Activated naive CD8-positive, alpha-beta T cell treated with anti-CD3 and anti-CD28 coated beads, Interleukin-2, amount 50 U/mL, for 24 hours (primary cell): ENCODE measurements around the gene CYP20A1.
"Not testable (repeated sequence)": the region's sequence is repeated elsewhere in the genome, so short reads cannot be mapped to it uniquely, and the experiment has no call there.

Source experiments
- ATAC-seq: fragments of 150-1000 bp; cut with Tn5 transposase; one replicate; pipeline ENCODE4 v1.10.0; 2021
- DNase-seq: peaks from one replicate; pipeline ENCODE4 v3.0.0; 2021
- H3K27ac Mint-ChIP-seq: one replicate; pipeline ENCODE4 v1.8.0; 2021; ENCODE audit warnings: mild to moderate bottlenecking, mixed read lengths
- H3K27me3 Mint-ChIP-seq: one replicate; pipeline ENCODE4 v1.8.0; 2021; ENCODE audit warnings: mixed read lengths
- H3K36me3 Mint-ChIP-seq: one replicate; pipeline ENCODE4 v1.8.0; 2021; ENCODE audit warnings: low read depth, mixed read lengths
- H3K4me1 Mint-ChIP-seq: one replicate; pipeline ENCODE4 v1.8.0; 2021; ENCODE audit warnings: mixed read lengths
- H3K4me3 Mint-ChIP-seq: one replicate; pipeline ENCODE4 v1.8.0; 2021; ENCODE audit warnings: mild to moderate bottlenecking, moderate library complexity, mixed read lengths
- H3K9me3 Mint-ChIP-seq: one replicate; pipeline ENCODE4 v1.8.0; 2021; ENCODE audit warnings: mixed read lengths

CYP20A1 gene

GRCh38 chr2:203238704-203239526 is at the start of gene CYP20A1:
CYP20A1 (plus strand) TSS chr2:203239018; CDS start chr2:203239063, 45 bp downstream.
- no peaks in the 10 kb centered on the region for H3K9me3 Mint-ChIP-seq
- peaks cover 1% of the 10 kb centered on the region for H3K27me3 Mint-ChIP-seq
- peaks cover 35% of the 10 kb centered on the region for H3K4me1 Mint-ChIP-seq
- peak within 1 kb of the TSS; percentile 100 for H3K4me3 Mint-ChIP-seq
- H3K27ac Mint-ChIP-seq, result peak within 1 kb of the TSS; percentile 100
- peaks cover 21% of the 10 kb centered on the region for H3K36me3 Mint-ChIP-seq
- ATAC-seq, result peak; percentile 91
- peak; percentile 97 for DNase-seq

DNA sequence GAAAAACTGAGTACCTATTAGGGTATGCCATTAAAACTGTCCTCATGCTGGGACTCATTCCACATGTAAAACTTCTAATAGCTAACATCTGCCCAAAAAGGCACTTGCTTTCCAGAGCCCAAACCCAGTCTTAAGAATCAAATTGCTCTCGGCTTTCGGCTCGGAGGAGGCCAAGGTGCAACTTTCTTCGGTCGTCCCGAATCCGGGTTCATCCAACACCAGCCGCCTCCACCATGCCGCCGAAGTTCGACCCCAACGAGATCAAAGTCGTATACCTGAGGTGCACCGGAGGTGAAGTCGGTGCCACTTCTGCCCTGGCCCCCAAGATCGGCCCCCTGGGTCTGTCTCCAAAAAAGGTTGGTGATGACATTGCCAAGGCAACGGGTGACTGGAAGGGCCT is 48.3 kb upstream of the CYP20A1 start:
- H3K36me3 Mint-ChIP-seq, H3K9me3 Mint-ChIP-seq, H3K27me3 Mint-ChIP-seq, DNase-seq, ATAC-seq, H3K27ac Mint-ChIP-seq, H3K4me3 Mint-ChIP-seq, H3K4me1 Mint-ChIP-seq: not testable (repeated sequence)

GRCh38 chr2:203191026-203191425 is 47.8 kb upstream of the CYP20A1 start:
- not testable (repeated sequence) for H3K9me3 Mint-ChIP-seq, DNase-seq, H3K27me3 Mint-ChIP-seq, H3K4me3 Mint-ChIP-seq, ATAC-seq, H3K4me1 Mint-ChIP-seq, H3K36me3 Mint-ChIP-seq, H3K27ac Mint-ChIP-seq

GRCh38 chr2:203191961-203192360 is 46.9 kb upstream of the CYP20A1 start:
- Mint-ChIP-seq H3K4me3 (no peak overlapping the region), H3K27ac (no peak overlapping the region), H3K4me1 (no peaks in the 10 kb centered on the region), H3K27me3 (no peaks in the 10 kb centered on the region), H3K36me3 (peaks cover 9% of the 10 kb centered on the region), H3K9me3 (no peaks in the 10 kb centered on the region)
- no peak for DNase-seq
- ATAC-seq, result no peak

- Mint-ChIP-seq H3K36me3 (peaks cover 3% of the 10 kb centered on the region), H3K4me3 (no peak overlapping the region), H3K4me1 (no peaks in the 10 kb centered on the region), H3K9me3 (no peaks in the 10 kb centered on the region), H3K27me3 (no peaks in the 10 kb centered on the region), H3K27ac (no peak overlapping the region)
- no peak for DNase-seq
- ATAC-seq, result no peak
Measured at GRCh38 chr2:203195331-203196036, 43.3 kb upstream of the CYP20A1 start.

- H3K27me3 Mint-ChIP-seq, result no peaks in the 10 kb centered on the region
- no peak overlapping the region for H3K4me3 Mint-ChIP-seq
- no peaks in the 10 kb centered on the region for H3K9me3 Mint-ChIP-seq
- ATAC-seq (no peak), DNase-seq (no peak)
- H3K27ac Mint-ChIP-seq, result no peak overlapping the region
- H3K4me1 Mint-ChIP-seq, result no peaks in the 10 kb centered on the region
- H3K36me3 Mint-ChIP-seq, result peaks cover 2% of the 10 kb centered on the region
Measured at GRCh38 chr2:203200866-203201265, 38.0 kb upstream of the CYP20A1 start.

GRCh38 chr2:203201426-203201825 is 37.4 kb upstream of the CYP20A1 start:
- ATAC-seq (no peak), DNase-seq (no peak)
- H3K27me3 Mint-ChIP-seq, result no peaks in the 10 kb centered on the region
- no peaks in the 10 kb centered on the region for H3K4me1 Mint-ChIP-seq
- H3K4me3 Mint-ChIP-seq, result no peak overlapping the region
- H3K9me3 Mint-ChIP-seq, result no peaks in the 10 kb centered on the region
- H3K27ac Mint-ChIP-seq, result no peak overlapping the region
- peaks cover 7% of the 10 kb centered on the region for H3K36me3 Mint-ChIP-seq

- Mint-ChIP-seq H3K27me3 (no peaks in the 10 kb centered on the region), H3K9me3 (no peaks in the 10 kb centered on the region), H3K4me3 (no peak overlapping the region), H3K27ac (no peak overlapping the region), H3K36me3 (peaks cover 7% of the 10 kb centered on the region), H3K4me1 (no peaks in the 10 kb centered on the region)
- DNase-seq, result no peak
- ATAC-seq, result no peak
Measured at GRCh38 chr2:203209538-203209937, 29.3 kb upstream of the CYP20A1 start.

DNA sequence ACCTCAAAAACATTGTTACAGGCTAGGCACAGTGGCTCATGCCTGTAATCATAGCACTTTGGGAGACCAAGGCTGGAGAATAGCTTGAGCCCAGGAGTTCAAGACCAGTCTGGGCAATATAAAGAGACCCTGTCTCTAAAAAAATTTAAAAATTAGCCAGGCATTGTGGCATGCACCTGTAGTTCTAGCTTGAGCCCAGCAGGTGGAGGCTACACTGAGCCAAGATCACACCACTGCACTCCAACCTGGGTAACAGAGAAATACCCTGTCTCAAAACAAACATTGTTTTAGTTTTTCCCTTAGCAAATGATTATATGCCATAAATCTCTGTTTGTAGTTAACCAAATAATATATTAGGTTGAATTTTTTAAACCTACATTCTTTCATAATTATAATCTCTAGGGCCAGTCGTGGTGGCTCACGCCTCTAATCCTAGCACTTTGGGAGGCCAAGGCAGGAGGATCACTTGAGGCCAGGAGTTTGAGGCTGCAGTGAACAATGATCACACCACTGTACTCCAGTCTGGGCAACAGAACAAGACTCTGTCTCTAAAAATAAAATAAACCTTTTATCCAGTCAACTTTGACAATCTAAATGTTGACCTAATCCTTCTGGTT is 13.3 kb upstream of the CYP20A1 start:
- peak; percentile 20 for DNase-seq
- no peaks in the 10 kb centered on the region for H3K9me3 Mint-ChIP-seq
- peak; percentile 46 for ATAC-seq
- H3K27ac Mint-ChIP-seq, result no peak overlapping the region
- H3K4me3 Mint-ChIP-seq, result no peak overlapping the region
- H3K36me3 Mint-ChIP-seq, result no peaks in the 10 kb centered on the region
- no peaks in the 10 kb centered on the region for H3K4me1 Mint-ChIP-seq
- no peaks in the 10 kb centered on the region for H3K27me3 Mint-ChIP-seq

DNA sequence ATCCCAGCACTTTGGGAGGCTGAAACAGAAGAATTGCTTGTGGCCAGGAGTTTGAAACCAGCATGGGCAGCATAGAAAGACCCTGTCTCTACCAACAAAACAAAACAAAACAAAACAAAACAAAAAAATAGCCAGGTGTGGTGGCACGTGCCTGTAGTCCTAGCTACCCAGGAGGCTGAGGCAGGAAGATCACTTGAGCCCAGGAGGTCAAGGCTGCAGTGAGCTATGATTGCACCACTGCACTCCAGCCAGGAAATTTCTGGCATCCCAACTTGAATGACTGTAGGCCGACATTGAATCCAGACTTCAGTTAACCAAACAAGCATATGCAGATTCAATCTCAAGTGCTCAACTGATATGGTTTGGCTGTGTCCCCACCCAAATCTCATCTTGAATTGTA is 9.1 kb upstream of the CYP20A1 start:
- not testable (repeated sequence) for H3K9me3 Mint-ChIP-seq, H3K36me3 Mint-ChIP-seq, H3K27me3 Mint-ChIP-seq, DNase-seq, ATAC-seq, H3K27ac Mint-ChIP-seq, H3K4me1 Mint-ChIP-seq, H3K4me3 Mint-ChIP-seq

DNA sequence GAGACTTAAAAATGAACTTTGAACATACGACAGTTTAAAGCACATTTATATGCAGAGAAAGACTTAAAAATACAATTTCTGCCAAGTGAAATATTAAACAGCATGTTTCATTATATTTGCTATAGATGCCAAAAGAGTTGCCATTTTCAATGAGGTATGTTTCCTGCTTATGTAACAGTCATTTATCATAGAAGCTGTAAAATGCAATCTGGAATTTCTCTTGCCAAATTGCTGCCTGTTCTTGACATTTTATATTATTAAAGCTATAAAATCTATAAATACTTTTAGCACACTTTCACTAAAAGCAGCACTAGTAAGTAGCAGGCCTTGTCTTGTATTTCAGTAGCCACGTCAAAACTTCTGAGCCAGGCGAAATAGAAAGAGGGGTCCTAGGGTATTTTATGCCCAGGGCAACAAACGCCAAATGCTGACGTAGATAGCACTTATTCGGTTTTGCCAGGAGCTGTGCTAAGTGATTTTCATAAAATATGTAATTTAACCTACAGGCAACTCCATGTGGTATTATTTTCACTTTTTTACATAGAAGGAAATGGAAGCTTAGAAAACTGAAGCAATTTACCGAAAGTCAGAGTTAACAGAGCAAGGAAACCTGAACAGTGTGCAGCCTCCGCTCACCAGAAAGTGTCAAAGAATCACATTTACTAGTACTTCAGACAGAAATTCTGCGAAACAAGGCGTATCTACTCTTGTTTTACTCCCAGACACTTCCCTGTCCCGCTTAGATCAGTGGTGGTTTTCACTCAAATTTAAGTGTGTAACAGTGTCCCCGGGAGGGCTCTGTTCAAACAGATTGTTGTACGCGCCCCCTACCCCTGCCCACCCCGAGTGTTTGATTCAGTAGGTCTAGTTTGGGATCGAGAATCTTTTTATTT is 1.2 kb upstream of the CYP20A1 start:
- no peak for DNase-seq
- peaks cover 30% of the 10 kb centered on the region for H3K4me1 Mint-ChIP-seq
- peak overlapping the region; percentile 100 for H3K4me3 Mint-ChIP-seq
- peaks cover 1% of the 10 kb centered on the region for H3K27me3 Mint-ChIP-seq
- peaks cover 14% of the 10 kb centered on the region for H3K36me3 Mint-ChIP-seq
- H3K9me3 Mint-ChIP-seq, result no peaks in the 10 kb centered on the region
- H3K27ac Mint-ChIP-seq, result peak overlapping the region; percentile 85
- no peak for ATAC-seq

GRCh38 chr2:203238292-203238703 is 520 bp upstream of the CYP20A1 start:
- Mint-ChIP-seq H3K27me3 (peaks cover 1% of the 10 kb centered on the region), H3K36me3 (peaks cover 19% of the 10 kb centered on the region), H3K27ac (peak overlapping the region; percentile 85), H3K4me1 (peaks cover 35% of the 10 kb centered on the region), H3K9me3 (no peaks in the 10 kb centered on the region), H3K4me3 (peak overlapping the region; percentile 100)
- no peak for ATAC-seq
- no peak for DNase-seq

DNA sequence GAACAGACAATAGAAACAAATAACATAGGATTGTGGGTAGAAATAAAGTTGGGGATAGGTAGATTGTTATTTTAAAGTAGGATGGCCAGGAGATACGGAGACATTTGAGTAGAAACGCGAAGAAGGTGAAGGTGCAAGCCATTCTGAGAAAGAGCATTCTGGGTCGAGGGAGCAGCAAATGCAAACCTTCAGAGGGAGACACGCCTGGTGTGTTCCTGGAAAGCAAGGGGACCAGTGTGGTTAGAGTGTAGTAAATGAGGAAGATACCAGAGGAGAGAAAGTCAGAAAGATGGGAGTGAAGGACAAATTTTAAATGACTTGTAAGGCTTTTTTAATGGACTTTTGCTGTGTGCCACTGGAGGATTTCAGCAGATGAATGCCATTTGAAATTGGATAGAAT is 1.7 kb downstream of the CYP20A1 start:
- peak overlapping the region; percentile 100 for H3K27ac Mint-ChIP-seq
- peaks cover 37% of the 10 kb centered on the region for H3K4me1 Mint-ChIP-seq

GRCh38 chr2:203242518-203242917 is 3.7 kb downstream of the CYP20A1 start:
- Mint-ChIP-seq H3K4me1 (peaks cover 45% of the 10 kb centered on the region), H3K9me3 (no peaks in the 10 kb centered on the region), H3K36me3 (peaks cover 33% of the 10 kb centered on the region), H3K27me3 (peaks cover 1% of the 10 kb centered on the region), H3K4me3 (no peak overlapping the region), H3K27ac (no peak overlapping the region)
- DNase-seq (no peak), ATAC-seq (no peak)

More for the DNA sequence above, 1.7 kb downstream of the CYP20A1 start:
- H3K9me3 Mint-ChIP-seq, result no peaks in the 10 kb centered on the region
- DNase-seq (no peak), ATAC-seq (no peak)
- peaks cover 26% of the 10 kb centered on the region for H3K36me3 Mint-ChIP-seq
- peaks cover 1% of the 10 kb centered on the region for H3K27me3 Mint-ChIP-seq
- peak overlapping the region; percentile 100 for H3K4me3 Mint-ChIP-seq
